DOHH2 (cell line): ENCODE results near the gene PRM3.

Experiments
- H3F3A ChIP-seq: fragments of 200-600 bp; sonication (generic), shearing (Covaris generic); 2 replicates; pipeline ENCODE4 v1.6.0; 2016; ENCODE audit warnings: antibody characterized with exemption, mild to moderate bottlenecking; ENCODE audit not compliant: control insufficient read depth, insufficient read depth
- H3K27ac ChIP-seq: fragments of 200-600 bp; sonication (generic); 2 replicates; pipeline ENCODE4 v1.5.1; 2014; ENCODE audit warnings: low read depth, mild to moderate bottlenecking, low read length, moderate library complexity
- H3K27me3 ChIP-seq: fragments of 200-600 bp; sonication (generic); 2 replicates; pipeline ENCODE4 v1.6.1; 2014; ENCODE audit warnings: mild to moderate bottlenecking, low read length, mixed read lengths; ENCODE audit not compliant: control insufficient read depth
- H3K36me3 ChIP-seq: fragments of 200-600 bp; sonication (generic); 2 replicates; pipeline ENCODE4 v1.6.1; 2014; ENCODE audit warnings: mild to moderate bottlenecking, low read length, moderate library complexity, mixed read lengths; ENCODE audit not compliant: control insufficient read depth
- H3K4me1 ChIP-seq: fragments of 200-600 bp; sonication (generic); 2 replicates; pipeline ENCODE4 v1.6.1; 2014; ENCODE audit warnings: mild to moderate bottlenecking, low read length, mixed read lengths; ENCODE audit not compliant: control insufficient read depth
- H3K4me2 ChIP-seq: fragments of 200-600 bp; sonication (generic); 2 replicates; pipeline ENCODE4 v1.6.0; 2014; ENCODE audit warnings: mild to moderate bottlenecking, low read length, moderate library complexity
- H3K4me3 ChIP-seq: fragments of 200-600 bp; sonication (generic); 2 replicates; pipeline ENCODE4 v1.5.1; 2014; ENCODE audit warnings: mild to moderate bottlenecking, low read length, mixed read lengths
- H3K79me2 ChIP-seq: fragments of 200-600 bp; sonication (generic); 2 replicates; pipeline ENCODE4 v1.6.1; 2014; ENCODE audit warnings: mild to moderate bottlenecking, low read length, mixed read lengths; ENCODE audit not compliant: control insufficient read depth
- H3K9me2 ChIP-seq: fragments of 200-600 bp; sonication (generic); replicated peaks from 2 replicates; pipeline ENCODE4 v1.6.1; 2014; ENCODE audit warnings: mild to moderate bottlenecking, low read length, mixed read lengths; ENCODE audit not compliant: control insufficient read depth
- H3K9me3 ChIP-seq: fragments of 200-600 bp; sonication (generic); 2 replicates; pipeline ENCODE4 v1.6.1; 2014; ENCODE audit warnings: antibody characterized with exemption, low read length, mixed read lengths; ENCODE audit not compliant: control insufficient read depth, insufficient read depth
- H4K20me1 ChIP-seq: fragments of 200-600 bp; sonication (generic); 2 replicates; pipeline ENCODE4 v1.6.0; 2014; ENCODE audit warnings: low read depth, mild to moderate bottlenecking, antibody characterized with exemption, low read length, moderate library complexity; ENCODE audit not compliant: control insufficient read depth, insufficient read depth
- EZH2phosphoT487 ChIP-seq: fragments of 200-600 bp; sonication (generic); IDR thresholded peaks from 2 replicates; pipeline ENCODE4 v1.6.1; 2017; ENCODE audit warnings: borderline replicate concordance, mild to moderate bottlenecking, antibody characterized with exemption, low read length, moderate library complexity, mixed read lengths
- TF ChIP-seq, protein P1 (sequence below): fragments of 200-600 bp; sonication (generic); IDR thresholded peaks from one replicate; pipeline ENCODE4 v1.5.1; 2014; ENCODE audit warnings: antibody characterized with exemption, mild to moderate bottlenecking, low read depth, low read length; ENCODE audit not compliant: poor library complexity, severe bottlenecking

The PRM3 gene

DNA sequence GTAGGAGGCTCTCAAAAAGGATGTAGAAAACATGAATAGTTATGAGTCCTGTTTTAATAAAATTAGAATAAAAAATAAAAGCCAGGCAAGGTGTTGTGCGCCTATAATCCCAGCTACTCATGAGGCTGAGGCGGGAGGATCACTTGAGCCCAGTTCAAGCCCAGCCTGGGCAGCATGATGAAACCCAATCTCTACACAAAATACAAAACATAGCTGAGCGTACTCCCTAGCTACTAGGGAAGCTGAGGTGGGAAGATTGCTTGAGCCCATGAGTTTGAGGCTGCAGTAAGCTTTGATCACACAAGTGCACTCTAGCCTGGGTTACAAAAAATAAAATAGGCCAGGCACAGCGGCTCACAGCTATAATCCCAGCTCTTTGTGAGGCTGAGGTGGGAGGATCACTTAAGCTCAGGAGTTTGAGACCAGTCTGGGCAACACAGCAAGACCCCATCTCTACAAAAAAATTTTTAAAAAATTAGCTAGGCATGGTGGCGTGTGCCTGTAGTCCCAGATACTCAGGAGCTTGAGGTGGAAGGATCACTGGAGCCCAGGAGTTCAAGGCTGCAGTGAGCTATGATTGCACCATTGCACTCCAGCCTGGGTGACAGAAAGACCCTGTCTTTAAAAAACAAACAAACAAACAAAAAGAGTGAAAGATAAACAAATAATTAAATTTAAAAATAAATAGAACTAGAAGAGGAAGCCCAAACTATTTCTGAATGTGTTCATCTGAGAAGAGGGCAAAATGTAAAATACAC lies 24.9 kb upstream of the PRM3 start:
- H3K4me2 ChIP-seq = peak overlapping the region; percentile 89
- H3K79me2 ChIP-seq = no peaks in the 10 kb centered on the region
- H3K9me3 ChIP-seq = no peaks in the 10 kb centered on the region
- no peaks in the 10 kb centered on the region for H4K20me1 ChIP-seq
- TF ChIP-seq, protein P1, sequence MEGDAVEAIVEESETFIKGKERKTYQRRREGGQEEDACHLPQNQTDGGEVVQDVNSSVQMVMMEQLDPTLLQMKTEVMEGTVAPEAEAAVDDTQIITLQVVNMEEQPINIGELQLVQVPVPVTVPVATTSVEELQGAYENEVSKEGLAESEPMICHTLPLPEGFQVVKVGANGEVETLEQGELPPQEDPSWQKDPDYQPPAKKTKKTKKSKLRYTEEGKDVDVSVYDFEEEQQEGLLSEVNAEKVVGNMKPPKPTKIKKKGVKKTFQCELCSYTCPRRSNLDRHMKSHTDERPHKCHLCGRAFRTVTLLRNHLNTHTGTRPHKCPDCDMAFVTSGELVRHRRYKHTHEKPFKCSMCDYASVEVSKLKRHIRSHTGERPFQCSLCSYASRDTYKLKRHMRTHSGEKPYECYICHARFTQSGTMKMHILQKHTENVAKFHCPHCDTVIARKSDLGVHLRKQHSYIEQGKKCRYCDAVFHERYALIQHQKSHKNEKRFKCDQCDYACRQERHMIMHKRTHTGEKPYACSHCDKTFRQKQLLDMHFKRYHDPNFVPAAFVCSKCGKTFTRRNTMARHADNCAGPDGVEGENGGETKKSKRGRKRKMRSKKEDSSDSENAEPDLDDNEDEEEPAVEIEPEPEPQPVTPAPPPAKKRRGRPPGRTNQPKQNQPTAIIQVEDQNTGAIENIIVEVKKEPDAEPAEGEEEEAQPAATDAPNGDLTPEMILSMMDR = no peak
- no peak for TF ChIP-seq EZH2phosphoT487
- peaks cover 52% of the 10 kb centered on the region for H3F3A ChIP-seq
- peaks cover 5% of the 10 kb centered on the region; the same call in 1 of the 2 replicates for H3K36me3 ChIP-seq
- no peaks in the 10 kb centered on the region for H3K27me3 ChIP-seq
- H3K4me3 ChIP-seq = peak overlapping the region; percentile 62
- peaks cover 94% of the 10 kb centered on the region for H3K4me1 ChIP-seq
- peak overlapping the region; percentile 95 for H3K27ac ChIP-seq
- no peaks in the 10 kb centered on the region for H3K9me2 ChIP-seq

DNA sequence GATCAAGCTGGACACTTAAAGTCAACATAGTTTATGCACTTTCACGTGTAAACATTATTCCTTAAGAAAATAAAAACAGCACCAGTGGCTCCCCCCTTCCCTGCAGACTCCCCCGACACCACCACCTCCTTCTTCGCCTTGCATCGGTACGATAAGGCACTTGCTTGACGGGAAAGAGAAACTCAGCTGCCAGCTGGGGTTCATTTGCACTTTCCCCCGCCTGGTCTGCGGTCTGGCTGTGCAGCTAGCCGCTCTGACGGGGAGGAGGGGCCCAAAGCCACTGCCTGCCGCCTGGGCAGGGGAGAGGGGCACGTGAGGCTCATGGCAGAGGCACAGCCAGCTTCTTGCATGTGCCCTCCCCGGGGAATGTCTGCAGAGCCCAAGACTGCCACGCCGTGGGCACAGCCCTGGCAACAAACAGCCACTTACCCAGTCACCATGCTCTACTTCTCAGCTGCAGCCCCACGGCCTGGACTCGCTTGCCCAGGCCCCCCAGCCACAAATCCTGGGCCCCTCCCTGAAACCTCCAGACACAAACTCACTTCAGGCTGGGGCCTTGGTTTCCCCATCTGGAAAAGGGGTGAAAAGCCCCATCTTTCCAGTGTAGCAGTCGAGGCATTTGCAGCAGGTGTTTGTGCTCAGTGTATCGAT lies 24.2 kb upstream of the PRM3 start:
- no peaks in the 10 kb centered on the region for H4K20me1 ChIP-seq
- H3K4me2 ChIP-seq = peak overlapping the region; percentile 89
- peaks cover 96% of the 10 kb centered on the region for H3K4me1 ChIP-seq
- peak overlapping the region; percentile 62 for H3K4me3 ChIP-seq
- H3K27ac ChIP-seq = peak overlapping the region; percentile 95
- no peaks in the 10 kb centered on the region for H3K9me2 ChIP-seq
- H3K79me2 ChIP-seq = no peaks in the 10 kb centered on the region
- H3K9me3 ChIP-seq = no peaks in the 10 kb centered on the region
- peaks cover 52% of the 10 kb centered on the region for H3F3A ChIP-seq
- peaks cover 5% of the 10 kb centered on the region; the same call in 1 of the 2 replicates for H3K36me3 ChIP-seq
- H3K27me3 ChIP-seq = no peaks in the 10 kb centered on the region
- TF ChIP-seq, protein P1 = peak; percentile 52
- TF ChIP-seq EZH2phosphoT487 = no peak

DNA sequence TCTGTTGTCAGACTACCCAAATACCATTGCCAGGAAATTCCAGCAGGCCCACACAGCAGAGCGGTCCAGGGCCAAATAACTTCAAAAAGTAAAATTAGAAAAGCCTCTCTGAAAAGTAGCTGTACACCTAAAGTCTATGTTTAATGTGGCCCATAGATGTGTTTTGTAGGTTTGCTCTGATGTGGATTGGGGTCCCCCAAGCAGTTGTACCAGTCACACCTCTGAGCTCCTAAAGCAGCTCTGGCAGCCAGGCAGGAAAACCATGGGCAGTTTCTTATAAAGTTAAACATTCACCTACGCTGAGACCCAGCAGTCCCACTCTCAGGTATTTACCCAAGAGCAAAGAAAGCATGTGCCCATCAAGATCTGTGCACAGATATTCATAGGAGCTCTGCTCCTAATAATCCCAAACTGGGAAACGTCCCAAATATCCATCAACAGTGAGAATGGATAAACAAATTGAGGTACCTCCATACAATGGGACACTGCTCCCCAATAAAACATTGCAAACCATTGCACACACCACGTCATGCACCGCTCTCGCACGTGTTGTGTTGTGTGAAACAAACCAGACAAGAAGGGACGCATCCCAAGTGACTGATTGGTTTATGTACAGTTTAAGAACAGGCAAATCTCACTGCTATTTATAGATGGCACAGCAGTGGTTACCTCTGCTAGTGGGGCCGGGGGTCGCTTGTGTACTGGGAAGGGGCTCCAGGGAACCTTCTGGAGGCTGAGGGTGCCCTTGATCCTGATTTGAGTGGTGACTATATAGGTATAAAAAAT lies 23.5 kb upstream of the PRM3 start:
- Histone ChIP-seq H3K4me3 (peak overlapping the region; percentile 62), H3K4me1 (peaks cover 93% of the 10 kb centered on the region), H3K27ac (peak overlapping the region; percentile 95), H3K27me3 (no peaks in the 10 kb centered on the region), H3K36me3 (peaks cover 5% of the 10 kb centered on the region; the same call in 1 of the 2 replicates), H3K9me3 (no peaks in the 10 kb centered on the region), H3K79me2 (no peaks in the 10 kb centered on the region), H3K9me2 (no peaks in the 10 kb centered on the region), H3K4me2 (peak overlapping the region; percentile 89), H4K20me1 (no peaks in the 10 kb centered on the region), H3F3A (peaks cover 50% of the 10 kb centered on the region)
- no peak for TF ChIP-seq EZH2phosphoT487
- TF ChIP-seq, protein P1 = no peak
